Cardiac muscle cell (in vitro differentiated cells and primary cell): ENCODE data around the gene FKBP2. TPM values are rescaled to one million over a fixed set of nuclear protein-coding genes. Genes with fewer than 3 reads are reported as not detected.

ENCODE experiments used
- DNase-seq, 2 donors: peaks; one replicate each; pipeline versions ENCODE4 v3.0.0 to v3.0.0-alpha.2; 2010 to 2017; ENCODE audit warnings: low read depth in 1 of 2, low spot score in 1 of 2
- H3K27ac ChIP-seq: fragments of 200-600 bp; sonication (generic); 2 replicates; pipeline ENCODE4 v1.5.1; 2016
- H3K27me3 ChIP-seq: fragments of 200-600 bp; sonication (generic); 2 replicates; pipeline ENCODE4 v1.6.0; 2016; ENCODE audit warnings: control low read depth
- H3K36me3 ChIP-seq: fragments of 200-600 bp; sonication (generic); 2 replicates; pipeline ENCODE4 v1.5.1; 2016; ENCODE audit warnings: control low read depth
- H3K4me1 ChIP-seq: fragments of 200-600 bp; sonication (generic); 2 replicates; pipeline ENCODE4 v1.8.1; 2017; ENCODE audit warnings: low read depth, mild to moderate bottlenecking, mixed run types
- H3K4me3 ChIP-seq: fragments of 200-600 bp; sonication (generic); 2 replicates; pipeline ENCODE4 v1.5.1; 2016; ENCODE audit warnings: mild to moderate bottlenecking
- H3K9me3 ChIP-seq: fragments of 200-600 bp; sonication (generic); 2 replicates; pipeline ENCODE4 v1.5.1; 2017; ENCODE audit warnings: low read depth, mild to moderate bottlenecking, control low read depth
- CTCF ChIP-seq: IDR thresholded peaks from 2 replicates; pipeline ENCODE4 v1.5.1; 2012; ENCODE audit warnings: low read depth, mild to moderate bottlenecking, low read length
- polyA plus RNA-seq: library from polyadenylated mRNA; unstranded; fragments of >200 nt; fragmentation: Nextera tagmentation; extraction: Ambion mirVana; gene quantifications from 2 replicates; pipeline ENCODE4 v1.2.1, GENCODE V29; 2016
- total RNA-seq: library from RNA; depleted of rRNA; stranded (reverse); fragments of >200 nt; gene quantifications from 2 replicates; pipeline ENCODE4 v1.2.3, GENCODE V29; 2016

The FKBP2 gene
- total and polyA plus RNA-seq, 2 experiments from 2014 or later = 102 to 321 TPM

- H3K27me3 ChIP-seq = no peaks in the 10 kb centered on the region
- H3K4me1 ChIP-seq = no peaks in the 10 kb centered on the region
- TF ChIP-seq CTCF = no peak
- H3K36me3 ChIP-seq = no peaks in the 10 kb centered on the region
- H3K9me3 ChIP-seq = no peaks in the 10 kb centered on the region
- DNase-seq = no peak
- no peak overlapping the region for H3K4me3 ChIP-seq
- H3K27ac ChIP-seq = no peak overlapping the region
Measured at GRCh38 chr11:64261556-64262080, 20.7 kb downstream of the FKBP2 start.

GRCh38 chr11:64262271-64263002 lies 21.5 kb downstream of the FKBP2 start:
- Histone ChIP-seq H3K36me3 (no peaks in the 10 kb centered on the region), H3K27ac (no peak overlapping the region)
- DNase-seq = no peak

GRCh38 chr11:64263021-64263946 lies 22.4 kb downstream of the FKBP2 start:
- DNase-seq = peak in 1 of 2 donors; percentile 62
- no peak overlapping the region for H3K27ac ChIP-seq
- H3K4me3 ChIP-seq = no peak overlapping the region
- H3K27me3 ChIP-seq = no peaks in the 10 kb centered on the region
- H3K9me3 ChIP-seq = no peaks in the 10 kb centered on the region
- no peaks in the 10 kb centered on the region for H3K4me1 ChIP-seq
- TF ChIP-seq CTCF = no peak
- H3K36me3 ChIP-seq = no peaks in the 10 kb centered on the region

More at GRCh38 chr11:64262271-64263002, 21.5 kb downstream of the FKBP2 start:
- H3K4me1 ChIP-seq = no peaks in the 10 kb centered on the region
- no peak overlapping the region for H3K4me3 ChIP-seq
- H3K27me3 ChIP-seq = no peaks in the 10 kb centered on the region
- TF ChIP-seq CTCF = no peak
- no peaks in the 10 kb centered on the region for H3K9me3 ChIP-seq

GRCh38 chr11:64263947-64264317 lies 23.0 kb downstream of the FKBP2 start:
- peaks cover 6% of the 10 kb centered on the region for H3K4me1 ChIP-seq
- no peak for TF ChIP-seq CTCF
- no peak overlapping the region for H3K27ac ChIP-seq
- no peaks in the 10 kb centered on the region for H3K27me3 ChIP-seq
- no peaks in the 10 kb centered on the region for H3K9me3 ChIP-seq
- no peak for DNase-seq
- no peaks in the 10 kb centered on the region for H3K36me3 ChIP-seq
- no peak overlapping the region for H3K4me3 ChIP-seq

GRCh38 chr11:64264371-64264852 lies 23.5 kb downstream of the FKBP2 start:
- no peak overlapping the region for H3K4me3 ChIP-seq
- no peaks in the 10 kb centered on the region for H3K36me3 ChIP-seq
- H3K27ac ChIP-seq = no peak overlapping the region
- no peaks in the 10 kb centered on the region for H3K27me3 ChIP-seq
- no peak for DNase-seq
- H3K4me1 ChIP-seq = peaks cover 8% of the 10 kb centered on the region
- no peaks in the 10 kb centered on the region for H3K9me3 ChIP-seq
- no peak for TF ChIP-seq CTCF
